ENCODE measurements around the gene PSMG1.

DNA sequence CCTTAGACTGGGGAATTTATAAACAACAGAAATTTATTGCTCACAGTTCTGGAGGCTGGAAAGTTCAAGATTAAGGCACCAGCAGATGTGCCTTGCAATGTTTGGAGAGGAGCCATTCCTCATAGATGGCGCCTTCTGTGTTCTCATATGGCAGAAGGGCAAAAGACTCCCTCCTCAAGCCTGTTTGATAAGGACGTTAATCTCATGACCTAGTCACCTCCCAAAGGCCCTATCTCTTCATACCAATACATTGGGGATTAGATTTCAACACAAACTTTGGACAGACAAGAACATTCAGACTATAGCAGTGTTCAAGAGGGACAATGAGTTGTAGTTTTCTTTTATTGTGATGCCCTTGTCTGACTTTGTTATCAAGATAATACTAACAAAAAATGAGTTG lies 34.3 kb downstream of the PSMG1 start:
- TF ChIP-seq, protein P1, sequence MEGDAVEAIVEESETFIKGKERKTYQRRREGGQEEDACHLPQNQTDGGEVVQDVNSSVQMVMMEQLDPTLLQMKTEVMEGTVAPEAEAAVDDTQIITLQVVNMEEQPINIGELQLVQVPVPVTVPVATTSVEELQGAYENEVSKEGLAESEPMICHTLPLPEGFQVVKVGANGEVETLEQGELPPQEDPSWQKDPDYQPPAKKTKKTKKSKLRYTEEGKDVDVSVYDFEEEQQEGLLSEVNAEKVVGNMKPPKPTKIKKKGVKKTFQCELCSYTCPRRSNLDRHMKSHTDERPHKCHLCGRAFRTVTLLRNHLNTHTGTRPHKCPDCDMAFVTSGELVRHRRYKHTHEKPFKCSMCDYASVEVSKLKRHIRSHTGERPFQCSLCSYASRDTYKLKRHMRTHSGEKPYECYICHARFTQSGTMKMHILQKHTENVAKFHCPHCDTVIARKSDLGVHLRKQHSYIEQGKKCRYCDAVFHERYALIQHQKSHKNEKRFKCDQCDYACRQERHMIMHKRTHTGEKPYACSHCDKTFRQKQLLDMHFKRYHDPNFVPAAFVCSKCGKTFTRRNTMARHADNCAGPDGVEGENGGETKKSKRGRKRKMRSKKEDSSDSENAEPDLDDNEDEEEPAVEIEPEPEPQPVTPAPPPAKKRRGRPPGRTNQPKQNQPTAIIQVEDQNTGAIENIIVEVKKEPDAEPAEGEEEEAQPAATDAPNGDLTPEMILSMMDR (conservative IDR thresholded peaks at IDR 0.05 in 1 of 2, IDR thresholded peaks at IDR 0.05 in 1 of 2; ENCODE audit: low read depth in 1 of 2, low read length in 2 of 2), result no peak
- TF ChIP-seq EZH2 (IDR thresholded peaks at IDR 0.05; ENCODE audit: low read length, missing control alignments), result no peak
